ENCODE data around the gene AK9.

DNA sequence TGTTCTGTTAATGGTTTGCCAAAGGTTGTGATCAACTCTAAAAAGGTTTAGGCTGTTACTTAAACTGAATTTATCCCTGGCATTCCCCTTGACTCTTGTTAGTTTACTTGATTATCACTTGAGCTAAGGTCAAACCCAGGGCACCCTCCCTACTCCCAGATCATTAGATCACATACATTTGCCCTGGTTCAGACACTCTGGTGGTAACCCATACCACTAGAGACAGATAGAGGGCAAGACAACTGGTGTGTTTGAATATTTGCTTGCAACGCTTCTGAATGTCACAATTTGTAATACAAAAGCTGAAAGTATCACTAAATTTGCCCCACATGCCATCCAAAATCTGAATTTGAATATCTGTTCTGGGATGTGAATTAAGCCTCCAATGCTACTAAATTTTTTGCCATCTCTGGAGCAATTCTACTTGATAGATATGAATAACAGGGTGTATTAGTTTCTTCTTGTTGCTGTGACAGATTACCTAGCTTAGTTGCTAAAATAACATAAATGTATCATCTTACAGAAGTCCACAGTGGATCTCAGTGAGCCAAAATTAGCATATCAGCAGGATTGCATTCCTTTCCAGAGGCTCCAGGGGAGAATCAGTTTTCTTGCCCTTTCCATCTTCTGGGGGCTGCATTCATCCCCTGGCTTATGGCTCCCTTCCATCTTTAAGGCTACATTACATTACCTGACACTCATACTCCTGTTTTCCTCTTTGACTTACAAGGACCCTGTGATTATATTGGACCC, 45.4 kb upstream of the AK9 start:
- TF ChIP-seq, protein P1, sequence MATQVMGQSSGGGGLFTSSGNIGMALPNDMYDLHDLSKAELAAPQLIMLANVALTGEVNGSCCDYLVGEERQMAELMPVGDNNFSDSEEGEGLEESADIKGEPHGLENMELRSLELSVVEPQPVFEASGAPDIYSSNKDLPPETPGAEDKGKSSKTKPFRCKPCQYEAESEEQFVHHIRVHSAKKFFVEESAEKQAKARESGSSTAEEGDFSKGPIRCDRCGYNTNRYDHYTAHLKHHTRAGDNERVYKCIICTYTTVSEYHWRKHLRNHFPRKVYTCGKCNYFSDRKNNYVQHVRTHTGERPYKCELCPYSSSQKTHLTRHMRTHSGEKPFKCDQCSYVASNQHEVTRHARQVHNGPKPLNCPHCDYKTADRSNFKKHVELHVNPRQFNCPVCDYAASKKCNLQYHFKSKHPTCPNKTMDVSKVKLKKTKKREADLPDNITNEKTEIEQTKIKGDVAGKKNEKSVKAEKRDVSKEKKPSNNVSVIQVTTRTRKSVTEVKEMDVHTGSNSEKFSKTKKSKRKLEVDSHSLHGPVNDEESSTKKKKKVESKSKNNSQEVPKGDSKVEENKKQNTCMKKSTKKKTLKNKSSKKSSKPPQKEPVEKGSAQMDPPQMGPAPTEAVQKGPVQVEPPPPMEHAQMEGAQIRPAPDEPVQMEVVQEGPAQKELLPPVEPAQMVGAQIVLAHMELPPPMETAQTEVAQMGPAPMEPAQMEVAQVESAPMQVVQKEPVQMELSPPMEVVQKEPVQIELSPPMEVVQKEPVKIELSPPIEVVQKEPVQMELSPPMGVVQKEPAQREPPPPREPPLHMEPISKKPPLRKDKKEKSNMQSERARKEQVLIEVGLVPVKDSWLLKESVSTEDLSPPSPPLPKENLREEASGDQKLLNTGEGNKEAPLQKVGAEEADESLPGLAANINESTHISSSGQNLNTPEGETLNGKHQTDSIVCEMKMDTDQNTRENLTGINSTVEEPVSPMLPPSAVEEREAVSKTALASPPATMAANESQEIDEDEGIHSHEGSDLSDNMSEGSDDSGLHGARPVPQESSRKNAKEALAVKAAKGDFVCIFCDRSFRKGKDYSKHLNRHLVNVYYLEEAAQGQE (IDR thresholded peaks at IDR 0.05), result no peak
- TF ChIP-seq, protein P2, sequence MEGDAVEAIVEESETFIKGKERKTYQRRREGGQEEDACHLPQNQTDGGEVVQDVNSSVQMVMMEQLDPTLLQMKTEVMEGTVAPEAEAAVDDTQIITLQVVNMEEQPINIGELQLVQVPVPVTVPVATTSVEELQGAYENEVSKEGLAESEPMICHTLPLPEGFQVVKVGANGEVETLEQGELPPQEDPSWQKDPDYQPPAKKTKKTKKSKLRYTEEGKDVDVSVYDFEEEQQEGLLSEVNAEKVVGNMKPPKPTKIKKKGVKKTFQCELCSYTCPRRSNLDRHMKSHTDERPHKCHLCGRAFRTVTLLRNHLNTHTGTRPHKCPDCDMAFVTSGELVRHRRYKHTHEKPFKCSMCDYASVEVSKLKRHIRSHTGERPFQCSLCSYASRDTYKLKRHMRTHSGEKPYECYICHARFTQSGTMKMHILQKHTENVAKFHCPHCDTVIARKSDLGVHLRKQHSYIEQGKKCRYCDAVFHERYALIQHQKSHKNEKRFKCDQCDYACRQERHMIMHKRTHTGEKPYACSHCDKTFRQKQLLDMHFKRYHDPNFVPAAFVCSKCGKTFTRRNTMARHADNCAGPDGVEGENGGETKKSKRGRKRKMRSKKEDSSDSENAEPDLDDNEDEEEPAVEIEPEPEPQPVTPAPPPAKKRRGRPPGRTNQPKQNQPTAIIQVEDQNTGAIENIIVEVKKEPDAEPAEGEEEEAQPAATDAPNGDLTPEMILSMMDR (IDR thresholded peaks at IDR 0.05), result no peak
- TF ChIP-seq POLR2A (IDR thresholded peaks at IDR 0.05; ENCODE audit: low read length) (no peak), HDAC2 (IDR thresholded peaks at IDR 0.05) (no peak), EHMT2 (IDR thresholded peaks at IDR 0.05; ENCODE audit: low read depth) (no peak), JUN (IDR thresholded peaks at IDR 0.05) (no peak), EP300 (IDR thresholded peaks at IDR 0.05) (no peak), NFE2L2 (conservative IDR thresholded peaks at IDR 0.05; ENCODE audit: low read length) (no peak), CEBPB (IDR thresholded peaks at IDR 0.05) (no peak)

Data from A549 (cell line).